Measurements from ENCODE around the gene MRPS2.

GRCh38 chr9:135501261-135502167 is 1.0 kb downstream of the MRPS2 start:
- TF ChIP-seq CTCF (IDR thresholded peaks at IDR 0.05; ENCODE audit: low read length) (no peak), EZH2 (IDR thresholded peaks at IDR 0.05; ENCODE audit: borderline replicate concordance, low read length) (no peak)
